ENCODE results near the gene NUDT17. TPM values are rescaled to one million over a fixed set of nuclear protein-coding genes. Genes with fewer than 3 reads are reported as not detected.

NUDT17 gene
- total and polyA plus RNA-seq, 2 of the 8 experiments (the other 6 are each of a cell fraction or from before 2014, with no cell fraction given), result 2.7 to 4.1 TPM

GRCh38 chr1:145879775-145880174 lies 34.3 kb downstream of the NUDT17 start:
- H3K23ac ChIP-seq (ENCODE audit: insufficient read length), result no peak overlapping the region
- no peak overlapping the region for H3K4me3 ChIP-seq (ENCODE audit: extremely low read depth in 1 of 4, insufficient read depth in 2 of 4, low read depth in 3 of 4, low read length in 4 of 4)
- H4K5ac ChIP-seq (ENCODE audit: insufficient read length, low read depth, low read length), result no peak overlapping the region
- no peak overlapping the region for H2BK12ac ChIP-seq (ENCODE audit: low read depth, low read length)
- H3K79me2 ChIP-seq (ENCODE audit: control insufficient read depth in 1 of 2, insufficient read depth in 2 of 2, low read length in 2 of 2), result no peaks in the 10 kb centered on the region
- DNase-seq (ENCODE audit: low read depth in 1 of 2, low spot score in 2 of 2), result no peak
- no peak overlapping the region for H3K4ac ChIP-seq (replicated peaks; ENCODE audit: insufficient read length, low read depth, low read length)
- ChIA-PET POLR2A (ENCODE audit: partially characterized antibody) (interaction anchor here (0.9 to 2.7 kb wide), 5 partner anchors 8 to 158 kb away, joined by 3 to 10 read pairs (median 7); partner anchors contain the start of genes PIAS3 and RBM8A), CTCF (ENCODE audit: partially characterized antibody) (interaction anchor here (1.0 to 6.5 kb wide), 9 partner anchors 8 to 97 kb away, joined by 3 to 62 read pairs (median 4); partner anchors contain the start of gene NUDT17)
- H3K4me1 ChIP-seq (replicated peaks in 1 of 4; ENCODE audit: control insufficient read depth in 3 of 4, insufficient read depth in 4 of 4, low read length in 3 of 4), result peaks cover 0 to 10% (median 6%) of the 10 kb centered on the region in 4 experiments; a peak in 4 of 7 replicates
- H3K18ac ChIP-seq (ENCODE audit: extremely low read depth, low read length), result no peak overlapping the region
- no peaks in the 10 kb centered on the region for H4K20me1 ChIP-seq (replicated peaks in 1 of 2; ENCODE audit: control insufficient read depth in 1 of 2, insufficient read depth in 2 of 2, low read length in 2 of 2)
- H2AK5ac ChIP-seq (ENCODE audit: low read depth, low read length), result no peak overlapping the region
- H3K56ac ChIP-seq (replicated peaks; ENCODE audit: insufficient read length, low read depth, low read length), result no peak overlapping the region
- H2BK120ac ChIP-seq (replicated peaks; ENCODE audit: low read depth, low read length), result no peak overlapping the region
- no peaks in the 10 kb centered on the region for H3K79me1 ChIP-seq (ENCODE audit: low read depth, low read length)
- H3K14ac ChIP-seq (ENCODE audit: insufficient read length), result no peak overlapping the region
- no peak overlapping the region for H2BK15ac ChIP-seq (ENCODE audit: low read length)
- peak overlapping the region; percentile 75; the same call in 1 of the 2 replicates for H2AFZ ChIP-seq (ENCODE audit: low read length)
- 51% methylated on average over 5 of the region's 5 CpGs; no CpG with 5 or more reads in 1 of the 2 experiments for WGBS, 2 experiments (ENCODE audit: extremely low coverage in 1 of 2, insufficient coverage in 1 of 2, insufficient read length in 1 of 2, insufficient replicate concordance in 2 of 2, low coverage in 1 of 2, low lambda C conversion rate in 2 of 2, missing lambda C conversion rate in 1 of 2)
- no peaks in the 10 kb centered on the region for H3K9me3 ChIP-seq (ENCODE audit: insufficient read depth in 2 of 2, low read depth in 1 of 2, low read length in 1 of 2)
- H3K9ac ChIP-seq (replicated peaks in 1 of 4; ENCODE audit: extremely low read depth in 1 of 4, low read depth in 3 of 4, low read length in 3 of 4), result no peak overlapping the region
- no peaks in the 10 kb centered on the region for H3K23me2 ChIP-seq (ENCODE audit: low read depth, low read length)
- H3K27ac ChIP-seq (ENCODE audit: low read depth, low read length), result no peak overlapping the region
- no peak for TF ChIP-seq CTBP2 (IDR thresholded peaks at IDR 0.05; ENCODE audit: borderline replicate concordance, insufficient read depth, insufficient read length, low read length)
- no peaks in the 10 kb centered on the region for H3K36me3 ChIP-seq (ENCODE audit: control insufficient read depth in 2 of 4, insufficient read depth in 4 of 4, low read length in 3 of 4)
- H3K4me2 ChIP-seq (ENCODE audit: insufficient read depth in 1 of 2, low read depth in 2 of 2, low read length in 2 of 2), result peak overlapping the region; percentile 7 to 55; a peak in 2 of 4 replicates
- FAIRE-seq, result no peak
- H2BK5ac ChIP-seq (ENCODE audit: low read depth, low read length), result no peak overlapping the region
- peaks cover 0 to 12% (median 8%) of the 10 kb centered on the region in 4 experiments; a peak in 6 of 7 replicates for H3K27me3 ChIP-seq (replicated peaks in 1 of 4; ENCODE audit: control insufficient read depth in 3 of 4, extremely low read depth in 1 of 4, insufficient read depth in 3 of 4, low read length in 3 of 4)
- H4K8ac ChIP-seq (ENCODE audit: extremely low read depth, insufficient read depth, low read length), result no peak overlapping the region
- H2BK20ac ChIP-seq (ENCODE audit: low read length), result no peak overlapping the region
- H4K91ac ChIP-seq (replicated peaks; ENCODE audit: insufficient read length, low read length), result no peak overlapping the region
